SK-N-SH (cell line): ENCODE measurements around the gene SYCE1L.

Source experiments
- POLR2AphosphoS5 ChIP-seq: IDR thresholded peaks from 2 replicates; pipeline ENCODE4 v1.6.1; 2012; ENCODE audit warnings: low read depth, low read length
- RAD21 ChIP-seq: IDR thresholded peaks from 2 replicates; pipeline ENCODE4 v1.6.1; 2012; ENCODE audit warnings: mild to moderate bottlenecking, low read length
- TF ChIP-seq, protein P1 (sequence below): fragments of 200-600 bp; sonication (generic); IDR thresholded peaks from 2 replicates; pipeline ENCODE4 v1.6.1; 2017; ENCODE audit warnings: antibody characterized with exemption, mild to moderate bottlenecking, moderate library complexity

DNA sequence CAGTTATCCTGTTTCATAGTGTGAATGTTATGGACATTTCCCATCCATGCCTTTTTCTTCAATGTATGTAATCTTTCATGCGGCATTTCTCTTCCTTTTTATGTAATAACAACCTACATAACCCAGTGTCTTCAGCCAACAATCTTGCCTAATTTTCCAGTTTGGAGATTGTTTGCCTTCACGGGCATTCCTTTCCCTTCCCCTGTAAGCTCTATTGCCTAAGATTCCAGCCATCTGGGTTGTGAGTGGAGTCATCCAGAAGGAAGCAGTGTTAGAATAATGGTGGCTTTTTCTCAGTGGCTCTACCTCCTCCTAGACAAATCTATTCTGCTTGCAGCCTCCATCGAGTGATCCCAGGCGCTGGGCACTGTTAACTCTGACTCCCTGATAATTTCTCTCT is 22.3 kb downstream of the SYCE1L start:
- TF ChIP-seq POLR2AphosphoS5 (no peak), RAD21 (no peak)
- TF ChIP-seq, protein P1, sequence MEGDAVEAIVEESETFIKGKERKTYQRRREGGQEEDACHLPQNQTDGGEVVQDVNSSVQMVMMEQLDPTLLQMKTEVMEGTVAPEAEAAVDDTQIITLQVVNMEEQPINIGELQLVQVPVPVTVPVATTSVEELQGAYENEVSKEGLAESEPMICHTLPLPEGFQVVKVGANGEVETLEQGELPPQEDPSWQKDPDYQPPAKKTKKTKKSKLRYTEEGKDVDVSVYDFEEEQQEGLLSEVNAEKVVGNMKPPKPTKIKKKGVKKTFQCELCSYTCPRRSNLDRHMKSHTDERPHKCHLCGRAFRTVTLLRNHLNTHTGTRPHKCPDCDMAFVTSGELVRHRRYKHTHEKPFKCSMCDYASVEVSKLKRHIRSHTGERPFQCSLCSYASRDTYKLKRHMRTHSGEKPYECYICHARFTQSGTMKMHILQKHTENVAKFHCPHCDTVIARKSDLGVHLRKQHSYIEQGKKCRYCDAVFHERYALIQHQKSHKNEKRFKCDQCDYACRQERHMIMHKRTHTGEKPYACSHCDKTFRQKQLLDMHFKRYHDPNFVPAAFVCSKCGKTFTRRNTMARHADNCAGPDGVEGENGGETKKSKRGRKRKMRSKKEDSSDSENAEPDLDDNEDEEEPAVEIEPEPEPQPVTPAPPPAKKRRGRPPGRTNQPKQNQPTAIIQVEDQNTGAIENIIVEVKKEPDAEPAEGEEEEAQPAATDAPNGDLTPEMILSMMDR: no peak
